ENCODE measurements around the gene MACO1.
"Not testable (repeated sequence)": the region's sequence is repeated elsewhere in the genome, so short reads cannot be mapped to it uniquely, and the experiment has no call there.

MACO1 gene

GRCh38 chr1:25430073-25430966, at the start of gene MACO1:
TSS of gene MACO1 (plus strand) at chr1:25430897. CDS start at chr1:25431099, 202 bp downstream.
- TF ChIP-seq, protein P1, sequence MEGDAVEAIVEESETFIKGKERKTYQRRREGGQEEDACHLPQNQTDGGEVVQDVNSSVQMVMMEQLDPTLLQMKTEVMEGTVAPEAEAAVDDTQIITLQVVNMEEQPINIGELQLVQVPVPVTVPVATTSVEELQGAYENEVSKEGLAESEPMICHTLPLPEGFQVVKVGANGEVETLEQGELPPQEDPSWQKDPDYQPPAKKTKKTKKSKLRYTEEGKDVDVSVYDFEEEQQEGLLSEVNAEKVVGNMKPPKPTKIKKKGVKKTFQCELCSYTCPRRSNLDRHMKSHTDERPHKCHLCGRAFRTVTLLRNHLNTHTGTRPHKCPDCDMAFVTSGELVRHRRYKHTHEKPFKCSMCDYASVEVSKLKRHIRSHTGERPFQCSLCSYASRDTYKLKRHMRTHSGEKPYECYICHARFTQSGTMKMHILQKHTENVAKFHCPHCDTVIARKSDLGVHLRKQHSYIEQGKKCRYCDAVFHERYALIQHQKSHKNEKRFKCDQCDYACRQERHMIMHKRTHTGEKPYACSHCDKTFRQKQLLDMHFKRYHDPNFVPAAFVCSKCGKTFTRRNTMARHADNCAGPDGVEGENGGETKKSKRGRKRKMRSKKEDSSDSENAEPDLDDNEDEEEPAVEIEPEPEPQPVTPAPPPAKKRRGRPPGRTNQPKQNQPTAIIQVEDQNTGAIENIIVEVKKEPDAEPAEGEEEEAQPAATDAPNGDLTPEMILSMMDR (IDR thresholded peaks at IDR 0.05; ENCODE audit: borderline replicate concordance, insufficient read depth, low read depth, low read length) = no peak
- H3K4me3 ChIP-seq (ENCODE audit: low read depth, low read length) = peak within 1 kb of the TSS; percentile 84

- H3K4me3 ChIP-seq (ENCODE audit: low read depth, low read length) = not testable (repeated sequence)
Measured at GRCh38 chr1:25382543-25382942, 48.2 kb upstream of the MACO1 start.

GRCh38 chr1:25383090-25383489, 47.6 kb upstream of the MACO1 start:
- not testable (repeated sequence) for H3K4me3 ChIP-seq (ENCODE audit: low read depth, low read length)

GRCh38 chr1:25383875-25384274, 46.8 kb upstream of the MACO1 start:
- not testable (repeated sequence) for H3K4me3 ChIP-seq (ENCODE audit: low read depth, low read length)

GRCh38 chr1:25387096-25387495, 43.6 kb upstream of the MACO1 start:
- not testable (repeated sequence) for H3K4me3 ChIP-seq (ENCODE audit: low read depth, low read length)

GRCh38 chr1:25388691-25389090, 42.0 kb upstream of the MACO1 start:
- not testable (repeated sequence) for H3K4me3 ChIP-seq (ENCODE audit: low read depth, low read length)

GRCh38 chr1:25389721-25390120, 41.0 kb upstream of the MACO1 start:
- not testable (repeated sequence) for H3K4me3 ChIP-seq (ENCODE audit: low read depth, low read length)

DNA sequence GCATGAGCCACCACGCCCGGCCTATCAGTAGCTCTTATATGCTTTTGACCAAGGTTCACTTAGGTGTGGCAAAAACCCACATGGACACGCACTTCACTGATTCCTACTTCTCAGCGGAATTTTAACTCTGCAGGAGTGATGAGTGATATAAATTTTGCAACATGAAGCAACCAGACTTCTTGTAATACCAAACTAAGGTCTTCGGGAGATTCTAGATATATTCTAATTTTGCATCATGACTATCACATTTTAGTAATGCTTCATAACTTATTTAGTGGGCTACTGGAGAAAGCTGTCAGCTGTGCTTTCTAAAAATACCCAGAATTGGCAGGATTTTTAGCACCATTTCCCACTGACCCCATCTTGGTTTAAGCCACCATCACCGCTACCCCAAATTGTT, 37.9 kb upstream of the MACO1 start:
- TF ChIP-seq, protein P1 (IDR thresholded peaks at IDR 0.05; ENCODE audit: borderline replicate concordance, insufficient read depth, low read depth, low read length) = no peak
- H3K4me3 ChIP-seq (ENCODE audit: low read depth, low read length) = no peak overlapping the region

DNA sequence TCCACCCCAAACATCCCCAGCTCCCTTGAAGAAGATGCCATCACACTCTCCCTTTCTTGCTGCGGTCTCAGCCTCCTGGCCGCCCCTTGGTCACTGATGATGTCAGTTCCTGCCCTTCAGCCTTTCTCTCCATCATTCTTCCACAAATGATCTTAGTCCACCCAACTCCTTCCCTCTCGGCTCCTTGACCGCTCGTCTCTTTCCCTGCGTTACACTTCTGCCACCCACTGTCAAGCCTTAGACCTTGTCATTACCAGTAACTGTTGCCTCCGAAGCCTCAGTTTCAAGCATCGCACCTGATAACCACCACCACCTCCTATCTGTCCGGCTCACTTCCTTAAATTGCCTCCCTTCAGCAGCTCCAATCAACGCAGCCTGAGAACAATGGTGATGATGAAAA, 33.1 kb upstream of the MACO1 start:
- not testable (repeated sequence) for H3K4me3 ChIP-seq (ENCODE audit: low read depth, low read length)

- not testable (repeated sequence) for H3K4me3 ChIP-seq (ENCODE audit: low read depth, low read length)
Measured at GRCh38 chr1:25398079-25398478, 32.6 kb upstream of the MACO1 start.

- not testable (repeated sequence) for H3K4me3 ChIP-seq (ENCODE audit: low read depth, low read length)
Measured at GRCh38 chr1:25402947-25403803, 27.5 kb upstream of the MACO1 start.

GRCh38 chr1:25405731-25406305, 24.9 kb upstream of the MACO1 start:
- not testable (repeated sequence) for H3K4me3 ChIP-seq (ENCODE audit: low read depth, low read length)

DNA sequence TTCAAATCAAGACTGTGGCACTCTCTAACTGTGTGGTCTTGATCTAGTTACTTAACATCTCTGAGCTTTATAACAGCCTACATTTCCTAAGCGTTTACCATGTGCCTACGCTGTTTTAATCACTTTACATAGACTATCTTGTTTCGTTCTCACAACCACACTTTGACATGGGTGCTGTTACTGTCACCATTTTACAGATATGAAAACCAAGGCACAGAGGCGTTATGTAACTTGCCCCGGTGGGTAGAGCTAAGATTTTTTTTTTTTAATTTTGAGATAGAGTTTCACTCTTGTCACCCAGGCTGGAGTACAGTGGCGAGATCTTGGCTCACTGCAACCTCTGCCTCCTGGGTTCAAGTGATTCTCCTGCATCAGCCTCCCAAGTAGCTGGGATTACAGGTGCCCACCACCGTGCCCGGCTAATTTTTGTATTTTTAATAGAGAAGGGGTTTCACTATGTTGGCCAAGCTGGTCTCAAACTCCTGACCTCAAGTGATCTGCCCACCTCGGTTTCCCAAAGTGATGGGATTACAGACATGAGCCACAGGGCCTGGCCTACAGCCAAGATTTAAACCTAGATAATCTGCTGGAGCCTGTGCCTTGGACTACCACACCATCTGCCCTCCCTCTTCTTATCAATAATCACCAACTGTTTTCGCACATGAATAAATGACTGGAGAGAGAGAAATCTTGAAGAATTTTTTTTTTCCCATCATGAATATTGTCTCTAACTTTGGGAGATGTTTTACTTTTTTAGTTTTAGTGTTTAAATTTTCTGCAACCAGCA, 20.9 kb upstream of the MACO1 start:
- H3K4me3 ChIP-seq (ENCODE audit: low read depth, low read length) = not testable (repeated sequence)

DNA sequence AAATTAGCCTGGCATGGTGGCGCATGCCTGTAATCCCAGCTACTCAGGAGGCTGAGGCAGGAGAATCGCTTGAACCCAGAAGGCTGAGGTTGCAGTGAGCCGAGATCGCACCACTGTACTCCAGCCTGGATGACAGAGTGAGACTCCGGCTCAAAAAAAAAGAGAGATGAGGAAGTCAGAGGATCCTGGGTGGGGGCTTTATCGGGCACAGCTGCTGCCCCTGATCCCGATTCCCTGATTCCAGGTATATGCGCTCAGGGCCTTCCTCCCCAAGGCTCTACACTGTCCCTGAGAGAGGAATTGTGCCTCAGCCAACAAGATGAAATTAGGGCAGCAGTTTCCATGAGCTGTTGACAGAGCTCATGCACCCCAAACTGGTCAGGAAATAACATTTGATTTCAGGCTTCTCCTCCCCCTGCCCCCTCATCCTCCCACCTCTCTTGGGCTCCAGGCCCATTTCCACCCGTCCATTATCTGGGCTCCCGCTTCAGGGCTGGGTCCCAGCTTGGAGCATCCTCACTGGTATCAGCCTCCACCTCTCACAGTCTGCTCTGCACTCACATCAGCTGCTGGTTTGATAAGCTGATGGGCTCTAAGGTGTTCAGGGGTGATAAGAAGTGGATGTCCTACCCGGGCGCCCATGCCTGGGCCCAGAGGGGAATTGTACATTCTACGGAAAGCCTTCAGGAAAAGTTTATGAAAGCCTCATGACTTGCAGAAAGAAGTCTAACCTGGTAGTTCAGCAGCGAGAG, 17.6 kb upstream of the MACO1 start:
- H3K4me3 ChIP-seq (ENCODE audit: low read depth, low read length) = not testable (repeated sequence)

GRCh38 chr1:25414157-25414556, 16.5 kb upstream of the MACO1 start:
- H3K4me3 ChIP-seq (ENCODE audit: low read depth, low read length) = not testable (repeated sequence)

DNA sequence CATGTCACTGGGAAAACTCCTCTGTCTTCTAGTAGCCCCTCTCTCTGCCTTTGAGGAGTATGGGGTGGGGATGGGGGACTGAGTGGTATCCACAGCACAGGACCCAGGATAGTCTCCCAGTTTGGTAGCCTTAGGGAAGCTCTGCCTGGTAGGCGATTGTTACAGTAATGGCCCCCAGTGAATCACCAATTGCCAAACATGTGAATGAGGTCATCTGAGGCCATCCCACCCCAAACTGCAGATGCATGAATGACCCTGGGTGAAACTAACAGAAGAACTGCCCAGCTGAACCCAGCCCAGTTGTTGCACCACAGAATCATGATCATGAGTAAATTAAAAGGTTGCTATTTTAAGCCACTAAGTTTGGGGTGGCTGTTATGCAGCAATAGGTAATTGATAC, 16.1 kb upstream of the MACO1 start:
- H3K4me3 ChIP-seq (ENCODE audit: low read depth, low read length) = not testable (repeated sequence)
